ENCODE results near the gene CBL.

CBL gene

GRCh38 chr11:119330237-119330636, 124.1 kb downstream of the CBL start:
- no peak overlapping the region for H3K9ac ChIP-seq (ENCODE audit: low read depth, low read length, poor library complexity, severe bottlenecking)
- peaks cover 5% of the 10 kb centered on the region for H3K27me3 ChIP-seq (ENCODE audit: insufficient read depth, low read length, poor library complexity, severe bottlenecking)
- TF ChIP-seq EZH2phosphoT487 (IDR thresholded peaks at IDR 0.05; ENCODE audit: borderline replicate concordance) (no peak), CTCF (conservative IDR thresholded peaks at IDR 0.05; ENCODE audit: low read length) (no peak)
- no peaks in the 10 kb centered on the region for H4K20me1 ChIP-seq (ENCODE audit: insufficient read depth, low read length, poor library complexity, severe bottlenecking)
- H3K4me2 ChIP-seq (ENCODE audit: low read depth, low read length, poor library complexity, severe bottlenecking): no peak overlapping the region
- no peaks in the 10 kb centered on the region for H3F3A ChIP-seq (ENCODE audit: low read depth)
- no peak overlapping the region for H2AFZ ChIP-seq (ENCODE audit: low read length)
- H3K36me3 ChIP-seq (ENCODE audit: insufficient read depth, low read length): no peaks in the 10 kb centered on the region
- no peak overlapping the region for H3K4me3 ChIP-seq (ENCODE audit: low read length, poor library complexity, severe bottlenecking)
- no peaks in the 10 kb centered on the region for H3K9me3 ChIP-seq (ENCODE audit: insufficient read depth, low read depth, low read length)
- H3K9me2 ChIP-seq (replicated peaks; ENCODE audit: low read depth, low read length): no peaks in the 10 kb centered on the region
- peaks cover 19% of the 10 kb centered on the region for H3K4me1 ChIP-seq (ENCODE audit: insufficient read depth, low read length, poor library complexity, severe bottlenecking)
- peaks cover 9% of the 10 kb centered on the region for H3K79me2 ChIP-seq (ENCODE audit: insufficient read depth, low read length)

- H4K20me1 ChIP-seq (ENCODE audit: insufficient read depth, low read length, poor library complexity, severe bottlenecking): peaks cover 4% of the 10 kb centered on the region
- TF ChIP-seq CTCF (conservative IDR thresholded peaks at IDR 0.05; ENCODE audit: low read length): no peak
- TF ChIP-seq EZH2phosphoT487 (IDR thresholded peaks at IDR 0.05; ENCODE audit: borderline replicate concordance): no peak
- H3K27me3 ChIP-seq (ENCODE audit: insufficient read depth, low read length, poor library complexity, severe bottlenecking): peaks cover 5% of the 10 kb centered on the region
- no peaks in the 10 kb centered on the region for H3K36me3 ChIP-seq (ENCODE audit: insufficient read depth, low read length)
- H3K4me3 ChIP-seq (ENCODE audit: low read length, poor library complexity, severe bottlenecking): no peak overlapping the region
- no peaks in the 10 kb centered on the region for H3F3A ChIP-seq (ENCODE audit: low read depth)
- peaks cover 29% of the 10 kb centered on the region for H3K79me2 ChIP-seq (ENCODE audit: insufficient read depth, low read length)
- H3K4me1 ChIP-seq (ENCODE audit: insufficient read depth, low read length, poor library complexity, severe bottlenecking): peaks cover 39% of the 10 kb centered on the region
- H2AFZ ChIP-seq (ENCODE audit: low read length): peak overlapping the region; percentile 76
- peak overlapping the region; percentile 100 for H3K9ac ChIP-seq (ENCODE audit: low read depth, low read length, poor library complexity, severe bottlenecking)
- H3K9me2 ChIP-seq (replicated peaks; ENCODE audit: low read depth, low read length): no peaks in the 10 kb centered on the region
- no peaks in the 10 kb centered on the region for H3K9me3 ChIP-seq (ENCODE audit: insufficient read depth, low read depth, low read length)
- peak overlapping the region; percentile 59 for H3K4me2 ChIP-seq (ENCODE audit: low read depth, low read length, poor library complexity, severe bottlenecking)
Measured at GRCh38 chr11:119332111-119332765, 126.1 kb downstream of the CBL start.

- Histone ChIP-seq H3K9me3 (ENCODE audit: insufficient read depth, low read depth, low read length) (no peaks in the 10 kb centered on the region), H3F3A (ENCODE audit: low read depth) (no peaks in the 10 kb centered on the region), H3K36me3 (ENCODE audit: insufficient read depth, low read length) (no peaks in the 10 kb centered on the region), H3K4me3 (ENCODE audit: low read length, poor library complexity, severe bottlenecking) (peak within 1 kb of the TSS; percentile 99), H3K79me2 (ENCODE audit: insufficient read depth, low read length) (peaks cover 39% of the 10 kb centered on the region), H3K9ac (ENCODE audit: low read depth, low read length, poor library complexity, severe bottlenecking) (peak within 1 kb of the TSS; percentile 100), H3K4me2 (ENCODE audit: low read depth, low read length, poor library complexity, severe bottlenecking) (peak within 1 kb of the TSS; percentile 99), H3K27me3 (ENCODE audit: insufficient read depth, low read length, poor library complexity, severe bottlenecking) (peaks cover 5% of the 10 kb centered on the region), H3K4me1 (ENCODE audit: insufficient read depth, low read length, poor library complexity, severe bottlenecking) (peaks cover 51% of the 10 kb centered on the region), H2AFZ (ENCODE audit: low read length) (peak within 1 kb of the TSS; percentile 82), H4K20me1 (ENCODE audit: insufficient read depth, low read length, poor library complexity, severe bottlenecking) (peaks cover 9% of the 10 kb centered on the region), H3K9me2 (replicated peaks; ENCODE audit: low read depth, low read length) (no peaks in the 10 kb centered on the region)
- TF ChIP-seq CTCF (conservative IDR thresholded peaks at IDR 0.05; ENCODE audit: low read length): no peak
- no peak for TF ChIP-seq EZH2phosphoT487 (IDR thresholded peaks at IDR 0.05; ENCODE audit: borderline replicate concordance)
Measured at GRCh38 chr11:119334174-119334930, 128.2 kb downstream of the CBL start, which contains the start of gene RNF26. RNF26 (plus strand) TSS chr11:119334527; CDS start chr11:119335123, 596 bp downstream.
